Measurements from ENCODE around the gene ZNF804A.

Gene ZNF804A

DNA sequence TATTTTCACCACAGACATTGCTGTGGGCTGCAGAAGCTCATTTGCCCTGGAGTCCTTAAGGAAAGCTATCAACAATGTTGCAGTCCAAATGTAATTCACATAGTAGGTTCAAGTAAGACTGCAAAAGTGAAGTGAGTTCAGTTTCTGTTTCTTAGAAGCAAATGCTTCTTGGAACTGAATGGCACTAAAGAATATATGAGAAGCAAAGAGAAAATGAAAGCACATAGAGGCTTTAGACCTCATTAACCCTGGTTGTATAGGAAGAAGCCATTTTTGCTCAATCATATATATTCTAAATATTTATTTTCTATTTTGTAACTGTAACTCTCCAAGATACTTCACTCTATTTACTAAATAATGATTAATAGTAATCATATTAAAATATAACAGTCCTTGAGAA, 292.0 kb downstream of the ZNF804A start:
- CTCF ChIA-PET = no interaction called here
- no peak for TF ChIP-seq SP1 (IDR thresholded peaks at IDR 0.05)
- TF ChIP-seq FOXA1 (IDR thresholded peaks at IDR 0.05) = no peak
- TF ChIP-seq, protein P1, sequence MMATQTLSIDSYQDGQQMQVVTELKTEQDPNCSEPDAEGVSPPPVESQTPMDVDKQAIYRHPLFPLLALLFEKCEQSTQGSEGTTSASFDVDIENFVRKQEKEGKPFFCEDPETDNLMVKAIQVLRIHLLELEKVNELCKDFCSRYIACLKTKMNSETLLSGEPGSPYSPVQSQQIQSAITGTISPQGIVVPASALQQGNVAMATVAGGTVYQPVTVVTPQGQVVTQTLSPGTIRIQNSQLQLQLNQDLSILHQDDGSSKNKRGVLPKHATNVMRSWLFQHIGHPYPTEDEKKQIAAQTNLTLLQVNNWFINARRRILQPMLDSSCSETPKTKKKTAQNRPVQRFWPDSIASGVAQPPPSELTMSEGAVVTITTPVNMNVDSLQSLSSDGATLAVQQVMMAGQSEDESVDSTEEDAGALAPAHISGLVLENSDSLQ (IDR thresholded peaks at IDR 0.05) = no peak
- TF ChIP-seq CTBP1 (IDR thresholded peaks at IDR 0.05; ENCODE audit: borderline replicate concordance) = no peak
- no peak for TF ChIP-seq ZNF384 (IDR thresholded peaks at IDR 0.05)
- no peak for TF ChIP-seq FOXM1 (IDR thresholded peaks at IDR 0.05; ENCODE audit: borderline replicate concordance)
- TF ChIP-seq L3MBTL2 (conservative IDR thresholded peaks at IDR 0.05) = no peak
- TF ChIP-seq FOXK2 (IDR thresholded peaks at IDR 0.05) = no peak
- TF ChIP-seq SUZ12 (IDR thresholded peaks at IDR 0.05) = no peak
- TF ChIP-seq ELF4 (IDR thresholded peaks at IDR 0.05) = no peak
- no peak for TF ChIP-seq ARNT (IDR thresholded peaks at IDR 0.05)
- no peak for TF ChIP-seq NFRKB (IDR thresholded peaks at IDR 0.05)
- no peak for TF ChIP-seq BHLHE40 (IDR thresholded peaks at IDR 0.05; ENCODE audit: borderline replicate concordance)
- TF ChIP-seq LEF1 (IDR thresholded peaks at IDR 0.05; ENCODE audit: borderline replicate concordance) = no peak
- no peak for DNase-seq (ENCODE audit: extremely low spot score)
- POLR2A ChIA-PET = no interaction called here

DNA sequence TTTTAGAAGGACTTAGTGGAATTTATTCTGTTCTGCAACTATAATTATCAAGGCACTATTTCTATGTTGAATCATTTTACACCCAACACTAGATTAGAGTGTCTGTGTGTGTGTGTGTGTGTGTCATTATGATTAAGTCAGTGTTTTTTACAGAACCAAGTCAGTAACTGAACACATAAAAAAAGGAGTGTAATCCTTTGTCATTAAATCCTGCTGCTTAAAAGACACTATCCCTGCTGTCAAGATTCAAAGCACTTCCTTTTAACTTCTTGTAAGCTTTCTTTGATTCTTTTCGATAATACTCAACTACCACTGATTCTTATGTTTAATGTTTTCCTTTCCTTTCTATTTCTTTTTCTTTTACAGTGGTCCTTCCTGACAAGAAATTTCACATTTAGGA, 306.7 kb downstream of the ZNF804A start:
- DNase-seq (ENCODE audit: extremely low spot score) = no peak
- CTCF ChIA-PET = no interaction called here
- no peak for TF ChIP-seq FOXA1 (IDR thresholded peaks at IDR 0.05)
- no peak for TF ChIP-seq FOXK2 (IDR thresholded peaks at IDR 0.05)
- no peak for TF ChIP-seq SUZ12 (IDR thresholded peaks at IDR 0.05)
- no peak for TF ChIP-seq ARNT (IDR thresholded peaks at IDR 0.05)
- no peak for TF ChIP-seq BHLHE40 (IDR thresholded peaks at IDR 0.05; ENCODE audit: borderline replicate concordance)
- no peak for TF ChIP-seq FOXM1 (IDR thresholded peaks at IDR 0.05; ENCODE audit: borderline replicate concordance)
- TF ChIP-seq NFRKB (IDR thresholded peaks at IDR 0.05) = no peak
- no peak for TF ChIP-seq SP1 (IDR thresholded peaks at IDR 0.05)
- POLR2A ChIA-PET = no interaction called here

DNA sequence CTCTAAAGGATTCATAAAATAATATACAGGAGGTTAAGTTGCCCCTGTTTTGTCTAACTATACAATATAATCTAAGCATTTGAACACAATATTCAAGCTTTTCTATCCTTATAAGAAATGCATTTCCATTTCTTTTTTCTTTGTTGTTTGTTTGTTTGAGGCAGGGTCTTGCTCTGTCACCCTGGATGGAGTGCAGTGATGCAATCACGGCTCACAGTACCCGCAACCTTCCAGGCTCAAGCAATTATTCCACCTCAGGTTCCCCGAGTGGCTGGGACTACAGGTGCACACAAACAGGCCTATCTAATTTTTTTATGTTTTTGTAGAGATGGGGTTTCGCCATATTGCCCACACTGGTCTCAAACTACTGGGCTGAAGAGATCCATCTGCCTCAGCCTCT, 307.8 kb downstream of the ZNF804A start:
- ChIA-PET POLR2A (no interaction called here), CTCF (no interaction called here)
- no peak for DNase-seq (ENCODE audit: extremely low spot score)
- TF ChIP-seq TARDBP (IDR thresholded peaks at IDR 0.05) = no peak
- no peak for TF ChIP-seq ELF4 (IDR thresholded peaks at IDR 0.05)
- TF ChIP-seq BHLHE40 (IDR thresholded peaks at IDR 0.05; ENCODE audit: borderline replicate concordance) = no peak
- no peak for TF ChIP-seq L3MBTL2 (conservative IDR thresholded peaks at IDR 0.05)
- TF ChIP-seq HDGF (IDR thresholded peaks at IDR 0.05; ENCODE audit: borderline replicate concordance) = no peak
- no peak for TF ChIP-seq SP1 (IDR thresholded peaks at IDR 0.05)
- TF ChIP-seq NFRKB (IDR thresholded peaks at IDR 0.05) = no peak
- TF ChIP-seq, protein P1 (IDR thresholded peaks at IDR 0.05) = no peak
- TF ChIP-seq CTBP1 (IDR thresholded peaks at IDR 0.05; ENCODE audit: borderline replicate concordance) = no peak
- TF ChIP-seq FOXA1 (IDR thresholded peaks at IDR 0.05) = no peak
- TF ChIP-seq LEF1 (IDR thresholded peaks at IDR 0.05; ENCODE audit: borderline replicate concordance) = no peak

DNA sequence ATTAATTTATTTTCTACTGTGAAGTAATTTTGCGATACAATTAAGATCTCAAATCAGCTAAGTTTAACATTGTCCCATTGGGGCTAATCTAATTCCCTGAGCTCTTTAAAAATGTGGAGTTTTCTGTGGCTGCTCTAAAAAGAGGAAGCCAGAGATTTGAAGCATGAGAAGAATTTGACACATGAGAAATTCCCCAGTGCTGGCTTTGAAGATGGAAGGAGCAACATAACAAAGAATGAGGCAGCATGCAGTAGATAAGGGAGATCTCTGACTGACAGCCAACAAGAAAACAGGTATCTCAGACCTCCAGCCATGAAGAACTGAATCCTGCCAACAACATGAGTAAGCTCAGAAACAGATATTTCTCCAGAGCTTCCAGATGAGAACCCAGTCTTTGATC, 308.4 kb downstream of the ZNF804A start:
- no peak for DNase-seq (ENCODE audit: extremely low spot score)
- TF ChIP-seq BHLHE40 (IDR thresholded peaks at IDR 0.05; ENCODE audit: borderline replicate concordance) (no peak), L3MBTL2 (conservative IDR thresholded peaks at IDR 0.05) (no peak), TARDBP (IDR thresholded peaks at IDR 0.05) (no peak), ELF4 (IDR thresholded peaks at IDR 0.05) (no peak), FOXM1 (IDR thresholded peaks at IDR 0.05; ENCODE audit: borderline replicate concordance) (no peak), ZNF384 (IDR thresholded peaks at IDR 0.05) (no peak)
- CTCF ChIA-PET = no interaction called here
- POLR2A ChIA-PET = no interaction called here

DNA sequence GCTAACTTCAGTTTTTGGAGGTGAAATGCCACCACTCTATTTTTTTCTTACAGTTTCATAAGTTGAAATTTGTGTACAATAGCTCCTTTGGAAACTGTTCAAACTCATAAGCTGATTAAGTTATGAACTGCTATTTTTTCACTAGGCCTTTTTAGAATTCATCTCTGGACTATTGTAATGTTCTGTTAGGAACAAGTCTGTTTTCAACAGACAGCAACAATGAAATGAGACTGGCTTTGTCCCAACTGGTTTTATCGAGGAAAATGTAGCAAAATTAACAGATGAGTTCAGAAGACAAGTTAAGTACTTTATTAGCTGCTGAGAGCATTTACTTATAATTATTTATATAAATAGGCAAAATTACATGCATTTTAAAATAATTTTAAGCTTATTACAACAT, 310.6 kb downstream of the ZNF804A start:
- TF ChIP-seq TARDBP (IDR thresholded peaks at IDR 0.05) = no peak
- TF ChIP-seq, protein P1 (IDR thresholded peaks at IDR 0.05) = no peak
- TF ChIP-seq CTBP1 (IDR thresholded peaks at IDR 0.05; ENCODE audit: borderline replicate concordance) = no peak
- no peak for TF ChIP-seq BHLHE40 (IDR thresholded peaks at IDR 0.05; ENCODE audit: borderline replicate concordance)
- no peak for TF ChIP-seq FOXK2 (IDR thresholded peaks at IDR 0.05)
- TF ChIP-seq FOXA1 (IDR thresholded peaks at IDR 0.05) = no peak
- TF ChIP-seq ELF4 (IDR thresholded peaks at IDR 0.05) = no peak
- CTCF ChIA-PET = no interaction called here
- DNase-seq (ENCODE audit: extremely low spot score) = no peak
- POLR2A ChIA-PET = no interaction called here

DNA sequence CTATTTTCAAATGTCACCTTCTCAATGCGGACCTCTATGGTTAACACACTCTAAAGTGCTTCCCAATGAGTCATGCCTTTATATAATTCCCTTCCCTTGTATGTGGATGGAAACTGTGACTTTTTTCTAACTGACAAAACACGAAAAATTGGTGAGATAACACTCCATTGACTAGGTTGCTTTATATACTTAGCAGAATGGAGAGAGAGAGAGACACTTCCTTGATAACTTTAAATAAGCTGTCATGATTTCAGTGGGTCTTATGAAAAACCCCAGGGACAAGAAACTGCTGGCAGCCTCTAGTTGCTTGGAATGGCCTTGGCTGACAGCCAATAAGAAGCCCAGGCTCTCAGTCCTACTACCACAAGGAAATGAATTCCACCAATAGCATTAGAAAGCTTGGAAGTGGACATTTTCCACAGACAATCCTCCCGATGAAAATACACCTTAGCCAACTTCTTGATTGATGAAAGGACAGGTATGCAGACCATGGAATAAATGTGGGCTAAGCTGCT, 322.2 kb downstream of the ZNF804A start:
- ChIA-PET CTCF (no interaction called here), POLR2A (no interaction called here)
- TF ChIP-seq HDGF (IDR thresholded peaks at IDR 0.05; ENCODE audit: borderline replicate concordance) (no peak), ZNF384 (IDR thresholded peaks at IDR 0.05) (no peak), L3MBTL2 (conservative IDR thresholded peaks at IDR 0.05) (no peak), FOXM1 (IDR thresholded peaks at IDR 0.05; ENCODE audit: borderline replicate concordance) (no peak), FOXA1 (IDR thresholded peaks at IDR 0.05) (no peak), TARDBP (IDR thresholded peaks at IDR 0.05) (no peak), SUZ12 (IDR thresholded peaks at IDR 0.05) (no peak), CTBP1 (IDR thresholded peaks at IDR 0.05; ENCODE audit: borderline replicate concordance) (no peak), BHLHE40 (IDR thresholded peaks at IDR 0.05; ENCODE audit: borderline replicate concordance) (no peak), FOXK2 (IDR thresholded peaks at IDR 0.05) (no peak), SP1 (IDR thresholded peaks at IDR 0.05) (no peak), NFRKB (IDR thresholded peaks at IDR 0.05) (no peak), ELF4 (IDR thresholded peaks at IDR 0.05) (no peak), LEF1 (IDR thresholded peaks at IDR 0.05; ENCODE audit: borderline replicate concordance) (no peak), ARNT (IDR thresholded peaks at IDR 0.05) (no peak)
- TF ChIP-seq, protein P1 (IDR thresholded peaks at IDR 0.05) = no peak
- no peak for DNase-seq (ENCODE audit: extremely low spot score)

Measured in HEK293T (cell line).